Activated T-helper 1 cell treated with anti-CD3 and anti-CD28 coated beads, Interleukin-12 subunit alpha, Interleukin-12 subunit beta, Interleukin-2, Interleukin-4 antibody, amounts not matched to agents 30 ng/mL and 10 ng/mL and 1 ng/mL, durations not matched to agents 14 hours and 24 hours and 36 hours (primary cell): ENCODE measurements around the gene BANF2. TPM values are rescaled to one million over a fixed set of nuclear protein-coding genes. Genes with fewer than 3 reads are reported as not detected.

Experiments used
- DNase-seq: peaks from one replicate; pipeline ENCODE4 v3.0.0; 2021; ENCODE audit warnings: low spot score
- H3K27ac Mint-ChIP-seq: one replicate; pipeline ENCODE4 v1.8.0; 2021; ENCODE audit warnings: mild to moderate bottlenecking, mixed read lengths
- H3K27me3 Mint-ChIP-seq: one replicate; pipeline ENCODE4 v1.8.0; 2022; ENCODE audit warnings: mild to moderate bottlenecking, moderate library complexity, mixed read lengths; ENCODE audit not compliant: insufficient read depth
- H3K36me3 Mint-ChIP-seq: one replicate; pipeline ENCODE4 v1.8.0; 2021; ENCODE audit warnings: low read depth, mixed read lengths
- H3K4me1 Mint-ChIP-seq: one replicate; pipeline ENCODE4 v1.8.0; 2021; ENCODE audit warnings: low read depth, mixed read lengths
- H3K4me3 Mint-ChIP-seq: one replicate; pipeline ENCODE4 v1.8.0; 2021; ENCODE audit warnings: mild to moderate bottlenecking, moderate library complexity, mixed read lengths
- H3K9me3 Mint-ChIP-seq: one replicate; pipeline ENCODE4 v1.8.0; 2021; ENCODE audit warnings: mixed read lengths
- intact Hi-C: fragments of 100-400 bp; cut with micrococcal nuclease; formaldehyde crosslinking; loops from one replicate; pipeline ENCODE4 v1.15.1; 2024
- total RNA-seq: library from RNA; stranded (reverse); gene quantifications from 2 replicates; pipeline ENCODE4 v1.2.3, GENCODE V29; 2022

The BANF2 gene
- total RNA-seq, 1 donor from 2014 or later = not detected

- Mint-ChIP-seq H3K27ac (peak overlapping the region; percentile 80), H3K36me3 (peaks cover 19% of the 10 kb centered on the region), H3K9me3 (no peaks in the 10 kb centered on the region), H3K4me1 (peaks cover 29% of the 10 kb centered on the region), H3K27me3 (peaks cover 19% of the 10 kb centered on the region), H3K4me3 (peak overlapping the region; percentile 83)
- intact Hi-C loops = loop anchor here (5.0 kb wide), 3 partner anchors 69 to 1109 kb away; partner anchors contain the start of genes KIF16B and SMIM26
- DNase-seq = peak; percentile 76
These were observed 18.7 kb upstream of the BANF2 start for GRCh38 chr20:17680836-17681725.

GRCh38 chr20:17681726-17682102 lies 18.1 kb upstream of the BANF2 start:
- Mint-ChIP-seq H3K4me3 (peak overlapping the region; percentile 88), H3K27ac (peak overlapping the region; percentile 91), H3K4me1 (peaks cover 24% of the 10 kb centered on the region), H3K36me3 (peaks cover 16% of the 10 kb centered on the region), H3K9me3 (no peaks in the 10 kb centered on the region), H3K27me3 (peaks cover 21% of the 10 kb centered on the region)
- no peak for DNase-seq
- intact Hi-C loops = loop anchor here (1.0 to 5.0 kb wide), 15 partner anchors 16 to 1109 kb away; partner anchors contain the start of genes DZANK1, KAT14, KIF16B and PET117

- Mint-ChIP-seq H3K36me3 (peaks cover 16% of the 10 kb centered on the region), H3K27me3 (peaks cover 26% of the 10 kb centered on the region), H3K27ac (peak within 1 kb of the TSS; percentile 91), H3K9me3 (no peaks in the 10 kb centered on the region), H3K4me3 (peak within 1 kb of the TSS; percentile 88), H3K4me1 (peaks cover 24% of the 10 kb centered on the region)
- DNase-seq = peak; percentile 97
- intact Hi-C loops = loop anchor here (1.0 to 5.0 kb wide), 15 partner anchors 17 to 1110 kb away; partner anchors contain the start of genes DZANK1, KAT14, KIF16B and PET117
These were observed 17.5 kb upstream of the BANF2 start, which contains the start of gene RRBP1 for GRCh38 chr20:17682103-17682888. RRBP1 (minus strand) TSS chr20:17682242; CDS start chr20:17660507, 21,735 bp downstream.

- no peak for DNase-seq
- Mint-ChIP-seq H3K9me3 (no peaks in the 10 kb centered on the region), H3K36me3 (peaks cover 16% of the 10 kb centered on the region), H3K4me3 (peak overlapping the region; percentile 81), H3K27ac (peak overlapping the region; percentile 58), H3K27me3 (peaks cover 29% of the 10 kb centered on the region), H3K4me1 (peaks cover 24% of the 10 kb centered on the region)
- intact Hi-C loops = loop anchor here (1.0 to 5.0 kb wide), 15 partner anchors 18 to 1111 kb away; partner anchors contain the start of genes DZANK1, KAT14, KIF16B and PET117
These were observed 16.9 kb upstream of the BANF2 start for GRCh38 chr20:17682889-17683198.

- peaks cover 11% of the 10 kb centered on the region for H3K36me3 Mint-ChIP-seq
- peaks cover 30% of the 10 kb centered on the region for H3K27me3 Mint-ChIP-seq
- H3K27ac Mint-ChIP-seq = no peak overlapping the region
- no peak for DNase-seq
- no peaks in the 10 kb centered on the region for H3K9me3 Mint-ChIP-seq
- intact Hi-C loops = loop anchor here (5.0 kb wide), 3 partner anchors 71 to 1111 kb away; partner anchors contain the start of genes KIF16B and SMIM26
- peaks cover 20% of the 10 kb centered on the region for H3K4me1 Mint-ChIP-seq
- H3K4me3 Mint-ChIP-seq = peak overlapping the region; percentile 60
These were observed 16.3 kb upstream of the BANF2 start for GRCh38 chr20:17683218-17684076.

GRCh38 chr20:17684077-17684888 lies 15.5 kb upstream of the BANF2 start:
- Mint-ChIP-seq H3K27me3 (peaks cover 34% of the 10 kb centered on the region), H3K27ac (no peak overlapping the region), H3K9me3 (no peaks in the 10 kb centered on the region), H3K4me1 (peaks cover 19% of the 10 kb centered on the region), H3K36me3 (peaks cover 8% of the 10 kb centered on the region), H3K4me3 (no peak overlapping the region)
- intact Hi-C loops = loop anchor here (5.0 kb wide), 3 partner anchors 72 to 1112 kb away; partner anchors contain the start of genes KIF16B and SMIM26
- no peak for DNase-seq

- Mint-ChIP-seq H3K9me3 (no peaks in the 10 kb centered on the region), H3K27me3 (peaks cover 41% of the 10 kb centered on the region), H3K4me3 (no peak overlapping the region), H3K4me1 (peaks cover 10% of the 10 kb centered on the region), H3K36me3 (no peaks in the 10 kb centered on the region), H3K27ac (no peak overlapping the region)
- intact Hi-C loops = no loop called here
- DNase-seq = no peak
These were observed 14.6 kb upstream of the BANF2 start for GRCh38 chr20:17685168-17685567.

- Mint-ChIP-seq H3K36me3 (no peaks in the 10 kb centered on the region), H3K4me3 (no peak overlapping the region), H3K9me3 (no peaks in the 10 kb centered on the region), H3K4me1 (peaks cover 2% of the 10 kb centered on the region), H3K27ac (no peak overlapping the region), H3K27me3 (peaks cover 55% of the 10 kb centered on the region)
- no peak for DNase-seq
- intact Hi-C loops = no loop called here
These were observed 12.0 kb upstream of the BANF2 start for GRCh38 chr20:17687800-17688199.

GRCh38 chr20:17688965-17689364 lies 10.8 kb upstream of the BANF2 start:
- Mint-ChIP-seq H3K4me1 (no peaks in the 10 kb centered on the region), H3K27ac (no peak overlapping the region), H3K36me3 (no peaks in the 10 kb centered on the region), H3K27me3 (peaks cover 49% of the 10 kb centered on the region), H3K4me3 (no peak overlapping the region), H3K9me3 (no peaks in the 10 kb centered on the region)
- no peak for DNase-seq
- intact Hi-C loops = no loop called here

GRCh38 chr20:17690144-17690543 lies 9.6 kb upstream of the BANF2 start:
- peaks cover 42% of the 10 kb centered on the region for H3K27me3 Mint-ChIP-seq

GRCh38 chr20:17691758-17692157 lies 8.0 kb upstream of the BANF2 start:
- no peaks in the 10 kb centered on the region for H3K4me1 Mint-ChIP-seq
- peaks cover 38% of the 10 kb centered on the region for H3K27me3 Mint-ChIP-seq
- H3K27ac Mint-ChIP-seq = no peak overlapping the region
- intact Hi-C loops = no loop called here
- no peaks in the 10 kb centered on the region for H3K36me3 Mint-ChIP-seq
- no peak overlapping the region for H3K4me3 Mint-ChIP-seq
- peaks cover 3% of the 10 kb centered on the region for H3K9me3 Mint-ChIP-seq
- no peak for DNase-seq

More at GRCh38 chr20:17690144-17690543, 9.6 kb upstream of the BANF2 start:
- H3K36me3 Mint-ChIP-seq = no peaks in the 10 kb centered on the region
- no peak overlapping the region for H3K27ac Mint-ChIP-seq
- H3K4me1 Mint-ChIP-seq = no peaks in the 10 kb centered on the region
- H3K4me3 Mint-ChIP-seq = no peak overlapping the region
- intact Hi-C loops = no loop called here
- DNase-seq = no peak
- H3K9me3 Mint-ChIP-seq = no peaks in the 10 kb centered on the region
